Common myeloid progenitor, CD34-positive (primary cell): Measurements from ENCODE around the gene RPS14.

Experiments
- CTCF ChIA-PET: fragments of 350-600 bp; sonication (Branson Sonifier 250); formaldehyde crosslinking; loops from one replicate; lab custom pipeline; 2021; ENCODE audit warnings: antibody characterized with exemption; lab: Charles Lee
- POLR2A ChIA-PET: fragments of 350-600 bp; sonication (Branson Sonifier 250); formaldehyde crosslinking; loops from one replicate; lab custom pipeline; 2021; ENCODE audit warnings: antibody characterized with exemption; lab: Charles Lee
- DNase-seq, 3 donors: peaks; one replicate each; pipeline versions ENCODE4 v3.0.0 to v3.0.0-alpha.2; 2013
- H3K27ac ChIP-seq, 2 experiments: 1 replicate in 1 of 2; 2 replicates in 1 of 2; pipeline ENCODE4 v1.7.0; 2013; ENCODE audit warnings: inconsistent platforms in 2 of 2, low read length in 2 of 2, mild to moderate bottlenecking in 2 of 2, low read depth in 1 of 2, moderate library complexity in 1 of 2; ENCODE audit not compliant: severe bottlenecking in 2 of 2, insufficient read depth in 1 of 2, poor library complexity in 1 of 2
- H3K27me3 ChIP-seq, 5 experiments: replicated peaks in 2 of 5; 1 replicate in 3 of 5; 2 replicates in 2 of 5; pipeline versions ENCODE4 v1.6.1 to v1.7.0; 2013; ENCODE audit warnings: low read length in 4 of 5, mild to moderate bottlenecking in 2 of 5, moderate library complexity in 2 of 5, inconsistent platforms in 1 of 5; ENCODE audit not compliant: insufficient read depth in 5 of 5, control insufficient read depth in 4 of 5
- H3K36me3 ChIP-seq, 4 experiments: 1 replicate in 2 of 4; 2 replicates in 2 of 4; pipeline versions ENCODE4 v1.6.1 to v1.7.0; 2013; ENCODE audit warnings: low read length in 3 of 4, control low read depth in 1 of 4, mild to moderate bottlenecking in 1 of 4; ENCODE audit not compliant: control insufficient read depth in 4 of 4, insufficient read depth in 4 of 4
- H3K4me1 ChIP-seq, 4 experiments: 1 replicate in 3 of 4; 2 replicates in 1 of 4; pipeline versions ENCODE4 v1.6.1 to v1.7.1; 2013; ENCODE audit warnings: low read length in 3 of 4, mild to moderate bottlenecking in 3 of 4, control low read depth in 1 of 4, inconsistent platforms in 1 of 4, moderate library complexity in 1 of 4; ENCODE audit not compliant: control insufficient read depth in 4 of 4, insufficient read depth in 4 of 4; ENCODE audit errors: control extremely low read depth in 1 of 4
- H3K4me3 ChIP-seq, 7 experiments: 1 replicate in 4 of 7; 2 replicates in 3 of 7; pipeline versions ENCODE4 v1.5.1 to v1.7.0; 2013; ENCODE audit warnings: mild to moderate bottlenecking in 7 of 7, low read length in 6 of 7, moderate library complexity in 6 of 7, inconsistent platforms in 2 of 7, low read depth in 2 of 7, control low read depth in 1 of 7; ENCODE audit not compliant: insufficient read depth in 4 of 7, control insufficient read depth in 1 of 7; ENCODE audit errors: extremely low read depth in 1 of 7
- H3K9me3 ChIP-seq, 5 experiments: 1 replicate in 4 of 5; 2 replicates in 1 of 5; pipeline versions ENCODE4 v1.6.1 to v1.7.1; 2013; ENCODE audit warnings: low read length in 4 of 5, mild to moderate bottlenecking in 2 of 5, inconsistent platforms in 1 of 5, low read depth in 1 of 5, moderate library complexity in 1 of 5; ENCODE audit not compliant: control insufficient read depth in 4 of 5, insufficient read depth in 2 of 5; ENCODE audit errors: control extremely low read depth in 1 of 5
- WGBS: methylation state at CpG from one replicate; pipeline ENCODE4 v1.1.5; 2013; ENCODE audit not compliant: insufficient coverage; 5-methylcytosine and 5-hydroxymethylcytosine counted together

The RPS14 gene

GRCh38 chr5:150406103-150406722 is 43.3 kb downstream of the RPS14 start:
- Histone ChIP-seq H3K36me3 (peaks cover 23 to 87% (median 62%) of the 10 kb centered on the region in 4 experiments), H3K27me3 (no peaks in the 10 kb centered on the region), H3K9me3 (no peaks in the 10 kb centered on the region), H3K27ac (no peak overlapping the region), H3K4me1 (peaks cover 7 to 54% (median 32%) of the 10 kb centered on the region in 4 experiments), H3K4me3 (no peak overlapping the region)
- ChIA-PET CTCF (interaction anchor here (1.3 to 3.7 kb wide), 5 partner anchors 8 to 30 kb away, joined by 4 to 16 read pairs (median 7); no protein-coding TSS in a partner anchor), POLR2A (interaction anchor here (0.6 kb wide), 1 partner anchor 174 kb away, joined by 3 read pairs; no protein-coding TSS in a partner anchor)
- DNase-seq, result no peak
- 91% methylated on average over 4 of the region's 4 CpGs for WGBS

GRCh38 chr5:150404941-150405816 is 44.4 kb downstream of the RPS14 start:
- ChIA-PET POLR2A (interaction anchor here (0.6 kb wide), 1 partner anchor 173 kb away, joined by 3 read pairs; no protein-coding TSS in a partner anchor), CTCF (interaction anchor here (1.3 to 3.7 kb wide), 5 partner anchors 9 to 31 kb away, joined by 3 to 16 read pairs (median 9); no protein-coding TSS in a partner anchor)
- H3K4me1 ChIP-seq, result peaks cover 1 to 45% (median 28%) of the 10 kb centered on the region in 4 experiments
- no peak overlapping the region for H3K4me3 ChIP-seq
- peak overlapping the region in 1 of 2 experiments; percentile 11 for H3K27ac ChIP-seq
- DNase-seq, result peak in 2 of 3 donors; percentile 38 to 39
- no peaks in the 10 kb centered on the region for H3K9me3 ChIP-seq
- H3K36me3 ChIP-seq, result peaks cover 24 to 94% (median 69%) of the 10 kb centered on the region in 4 experiments
- no peaks in the 10 kb centered on the region for H3K27me3 ChIP-seq
- WGBS, result 100% methylated on average over 1 of the region's 9 CpGs

- ChIA-PET POLR2A (no interaction called here), CTCF (interaction anchor here (1.3 to 3.7 kb wide), 5 partner anchors 8 to 32 kb away, joined by 3 to 16 read pairs (median 9); no protein-coding TSS in a partner anchor)
- Histone ChIP-seq H3K27me3 (no peaks in the 10 kb centered on the region), H3K9me3 (no peaks in the 10 kb centered on the region), H3K4me3 (no peak overlapping the region), H3K4me1 (peaks cover 0 to 39% (median 22%) of the 10 kb centered on the region in 4 experiments), H3K36me3 (peaks cover 25 to 95% (median 74%) of the 10 kb centered on the region in 4 experiments), H3K27ac (peak overlapping the region in 1 of 2 experiments; percentile 11)
- 93% methylated on average over 10 of the region's 10 CpGs for WGBS
- no peak for DNase-seq
Observed at GRCh38 chr5:150404535-150404934, 45.0 kb downstream of the RPS14 start.

- peaks cover 25 to 99% (median 77%) of the 10 kb centered on the region in 4 experiments for H3K36me3 ChIP-seq
- CTCF ChIA-PET, result interaction anchor here (1.3 to 3.7 kb wide), 4 partner anchors 12 to 33 kb away, joined by 3 to 16 read pairs (median 6); no protein-coding TSS in a partner anchor
- POLR2A ChIA-PET, result interaction anchor here (1.1 kb wide), 1 partner anchor 8 kb away, joined by 3 read pairs; the partner anchor contains the start of gene CD74
- peak overlapping the region in 1 of 2 experiments; percentile 11 for H3K27ac ChIP-seq
- no peak for DNase-seq
- no peaks in the 10 kb centered on the region for H3K9me3 ChIP-seq
- WGBS, result 100% methylated on average over 5 of the region's 5 CpGs
- no peaks in the 10 kb centered on the region for H3K27me3 ChIP-seq
- peaks cover 0 to 35% (median 21%) of the 10 kb centered on the region in 4 experiments for H3K4me1 ChIP-seq
- no peak overlapping the region for H3K4me3 ChIP-seq
Observed at GRCh38 chr5:150404121-150404520, 45.4 kb downstream of the RPS14 start.

GRCh38 chr5:150402901-150403342 is 46.6 kb downstream of the RPS14 start:
- H3K36me3 ChIP-seq, result peaks cover 22 to 98% (median 78%) of the 10 kb centered on the region in 4 experiments
- H3K4me3 ChIP-seq, result no peak overlapping the region
- H3K4me1 ChIP-seq, result peaks cover 0 to 23% (median 11%) of the 10 kb centered on the region in 4 experiments
- CTCF ChIA-PET, result interaction anchor here (1.3 to 9.7 kb wide), 3 partner anchors 9 to 31 kb away, joined by 4 to 62 read pairs (median 4); partner anchors contain the start of gene CD74
- H3K9me3 ChIP-seq, result no peaks in the 10 kb centered on the region
- 97% methylated on average over 10 of the region's 12 CpGs for WGBS
- POLR2A ChIA-PET, result interaction anchor here (1.1 to 1.5 kb wide), 2 partner anchors 10 to 17 kb away, joined by 3 read pairs; partner anchors contain the start of gene CD74
- no peaks in the 10 kb centered on the region for H3K27me3 ChIP-seq
- peak in 2 of 3 donors; percentile 45 to 49 for DNase-seq
- peak overlapping the region in 1 of 2 experiments; percentile 47 for H3K27ac ChIP-seq

- H3K4me1 ChIP-seq, result peaks cover 0 to 20% (median 10%) of the 10 kb centered on the region in 4 experiments
- ChIA-PET CTCF (interaction anchor here (1.3 to 9.7 kb wide), 4 partner anchors 9 to 32 kb away, joined by 4 to 62 read pairs (median 5); partner anchors contain the start of gene CD74), POLR2A (interaction anchor here (1.5 to 2.6 kb wide), 2 partner anchors 9 to 17 kb away, joined by 3 to 21 read pairs; partner anchors contain the start of gene CD74)
- H3K27me3 ChIP-seq, result no peaks in the 10 kb centered on the region
- H3K4me3 ChIP-seq, result no peak overlapping the region
- DNase-seq, result peak in 1 of 3 donors; percentile 46
- WGBS, result 75% methylated on average over 2 of the region's 4 CpGs
- no peaks in the 10 kb centered on the region for H3K9me3 ChIP-seq
- peaks cover 22 to 98% (median 76%) of the 10 kb centered on the region in 4 experiments for H3K36me3 ChIP-seq
- peak overlapping the region in 1 of 2 experiments; percentile 47 for H3K27ac ChIP-seq
Observed at GRCh38 chr5:150402229-150402773, 47.2 kb downstream of the RPS14 start.
